ENCODE results near the gene CGRRF1.

DNA sequence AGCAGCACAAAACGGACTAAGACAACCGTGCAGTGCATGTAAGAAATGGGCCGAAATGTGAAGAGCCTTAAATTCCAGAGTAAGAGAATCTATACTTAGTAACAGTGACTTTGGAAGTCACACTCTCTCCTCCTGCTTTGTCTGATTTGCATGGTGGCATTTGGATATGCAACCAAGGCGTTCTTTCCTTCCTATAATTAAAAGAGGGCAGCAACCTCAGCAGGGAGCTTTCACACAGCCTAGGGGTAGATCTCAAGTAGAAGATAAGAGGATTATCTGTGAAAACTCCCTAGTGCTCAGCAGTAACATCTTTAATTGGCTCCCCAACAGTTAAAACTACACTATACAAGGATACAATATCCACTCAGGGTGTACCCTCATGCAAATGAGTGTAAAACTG, 37.4 kb upstream of the CGRRF1 start:
- TF ChIP-seq, protein P1, sequence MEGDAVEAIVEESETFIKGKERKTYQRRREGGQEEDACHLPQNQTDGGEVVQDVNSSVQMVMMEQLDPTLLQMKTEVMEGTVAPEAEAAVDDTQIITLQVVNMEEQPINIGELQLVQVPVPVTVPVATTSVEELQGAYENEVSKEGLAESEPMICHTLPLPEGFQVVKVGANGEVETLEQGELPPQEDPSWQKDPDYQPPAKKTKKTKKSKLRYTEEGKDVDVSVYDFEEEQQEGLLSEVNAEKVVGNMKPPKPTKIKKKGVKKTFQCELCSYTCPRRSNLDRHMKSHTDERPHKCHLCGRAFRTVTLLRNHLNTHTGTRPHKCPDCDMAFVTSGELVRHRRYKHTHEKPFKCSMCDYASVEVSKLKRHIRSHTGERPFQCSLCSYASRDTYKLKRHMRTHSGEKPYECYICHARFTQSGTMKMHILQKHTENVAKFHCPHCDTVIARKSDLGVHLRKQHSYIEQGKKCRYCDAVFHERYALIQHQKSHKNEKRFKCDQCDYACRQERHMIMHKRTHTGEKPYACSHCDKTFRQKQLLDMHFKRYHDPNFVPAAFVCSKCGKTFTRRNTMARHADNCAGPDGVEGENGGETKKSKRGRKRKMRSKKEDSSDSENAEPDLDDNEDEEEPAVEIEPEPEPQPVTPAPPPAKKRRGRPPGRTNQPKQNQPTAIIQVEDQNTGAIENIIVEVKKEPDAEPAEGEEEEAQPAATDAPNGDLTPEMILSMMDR (IDR thresholded peaks at IDR 0.05), result no peak
- no peak for TF ChIP-seq POLR2A (IDR thresholded peaks at IDR 0.05)

Measured in testis (tissue), 2 donors.